ENCODE data around the gene COL25A1. TPM values are rescaled to one million over a fixed set of nuclear protein-coding genes. Genes with fewer than 3 reads are reported as not detected.

COL25A1 gene
- total RNA-seq, 1 donor from 2014 or later = 4.3 TPM

- Histone ChIP-seq H3K27me3 (ENCODE audit: control insufficient read depth, insufficient read depth, low read length) (no peaks in the 10 kb centered on the region), H3K4me3 (ENCODE audit: low read depth, low read length) (no peak overlapping the region), H3K36me3 (ENCODE audit: control insufficient read depth, insufficient read depth, low read length) (no peaks in the 10 kb centered on the region)
- TF ChIP-seq, protein P1, sequence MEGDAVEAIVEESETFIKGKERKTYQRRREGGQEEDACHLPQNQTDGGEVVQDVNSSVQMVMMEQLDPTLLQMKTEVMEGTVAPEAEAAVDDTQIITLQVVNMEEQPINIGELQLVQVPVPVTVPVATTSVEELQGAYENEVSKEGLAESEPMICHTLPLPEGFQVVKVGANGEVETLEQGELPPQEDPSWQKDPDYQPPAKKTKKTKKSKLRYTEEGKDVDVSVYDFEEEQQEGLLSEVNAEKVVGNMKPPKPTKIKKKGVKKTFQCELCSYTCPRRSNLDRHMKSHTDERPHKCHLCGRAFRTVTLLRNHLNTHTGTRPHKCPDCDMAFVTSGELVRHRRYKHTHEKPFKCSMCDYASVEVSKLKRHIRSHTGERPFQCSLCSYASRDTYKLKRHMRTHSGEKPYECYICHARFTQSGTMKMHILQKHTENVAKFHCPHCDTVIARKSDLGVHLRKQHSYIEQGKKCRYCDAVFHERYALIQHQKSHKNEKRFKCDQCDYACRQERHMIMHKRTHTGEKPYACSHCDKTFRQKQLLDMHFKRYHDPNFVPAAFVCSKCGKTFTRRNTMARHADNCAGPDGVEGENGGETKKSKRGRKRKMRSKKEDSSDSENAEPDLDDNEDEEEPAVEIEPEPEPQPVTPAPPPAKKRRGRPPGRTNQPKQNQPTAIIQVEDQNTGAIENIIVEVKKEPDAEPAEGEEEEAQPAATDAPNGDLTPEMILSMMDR (IDR thresholded peaks at IDR 0.05; ENCODE audit: insufficient read depth, low read length, poor library complexity, severe bottlenecking) = no peak
- DNase-seq (ENCODE audit: low read depth) = no peak
Observed at GRCh38 chr4:109157696-109158095, 144.8 kb downstream of the COL25A1 start.

GRCh38 chr4:109157205-109157604, 145.3 kb downstream of the COL25A1 start:
- DNase-seq (ENCODE audit: low read depth) = no peak
- Histone ChIP-seq H3K36me3 (ENCODE audit: control insufficient read depth, insufficient read depth, low read length) (no peaks in the 10 kb centered on the region), H3K4me3 (ENCODE audit: low read depth, low read length) (no peak overlapping the region), H3K27me3 (ENCODE audit: control insufficient read depth, insufficient read depth, low read length) (no peaks in the 10 kb centered on the region)
- TF ChIP-seq, protein P1 (IDR thresholded peaks at IDR 0.05; ENCODE audit: insufficient read depth, low read length, poor library complexity, severe bottlenecking) = no peak

DNA sequence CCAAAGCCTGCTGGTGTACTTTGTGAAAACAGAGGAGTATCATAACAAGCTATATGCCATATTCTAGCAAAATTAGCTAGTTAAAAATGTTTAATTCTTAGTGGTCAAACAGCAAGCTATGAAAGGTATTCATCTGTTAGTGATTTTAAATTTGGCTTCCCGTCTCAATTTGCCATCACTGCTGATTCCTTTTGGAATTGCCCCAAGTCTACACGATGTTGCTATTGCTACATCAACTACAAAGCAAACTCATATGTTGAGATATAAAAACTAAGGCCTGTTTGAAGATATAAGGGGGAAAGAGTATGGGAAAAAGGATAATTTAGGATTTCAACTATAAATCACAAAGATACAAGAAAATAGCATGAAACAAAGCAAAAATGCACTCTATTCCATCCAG, 146.1 kb downstream of the COL25A1 start:
- H3K27me3 ChIP-seq (ENCODE audit: control insufficient read depth, insufficient read depth, low read length) = no peaks in the 10 kb centered on the region
- no peak for DNase-seq (ENCODE audit: low read depth)

DNA sequence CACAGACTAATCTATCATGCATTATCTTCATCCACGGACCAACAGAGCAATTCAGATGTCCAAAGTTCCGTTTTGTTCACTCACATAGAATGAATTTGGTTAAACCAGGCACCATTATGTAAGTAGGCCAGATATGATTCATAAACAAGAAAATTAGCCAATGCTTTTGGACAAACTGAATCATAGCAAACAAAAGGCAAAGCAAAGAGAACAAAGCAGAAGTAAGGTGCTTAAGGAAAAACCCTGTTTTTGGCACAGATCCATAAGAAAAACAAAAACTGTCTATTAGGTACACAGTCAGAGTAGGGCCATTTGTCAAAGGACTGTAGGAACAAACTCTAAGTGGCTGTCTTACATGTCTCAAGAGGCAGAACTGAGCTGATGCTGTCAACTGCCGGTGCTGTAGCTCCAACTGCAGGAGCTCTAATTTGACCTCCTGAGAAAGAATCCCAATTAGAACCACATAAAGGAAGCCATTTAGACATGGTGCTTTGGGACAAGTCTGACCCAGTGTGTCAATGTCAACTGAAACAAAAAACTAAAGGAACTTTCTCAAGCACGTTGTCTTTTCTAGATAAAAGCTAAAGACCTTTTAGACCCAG, 146.7 kb downstream of the COL25A1 start:
- Histone ChIP-seq H3K27me3 (ENCODE audit: control insufficient read depth, insufficient read depth, low read length) (no peaks in the 10 kb centered on the region), H3K36me3 (ENCODE audit: control insufficient read depth, insufficient read depth, low read length) (no peaks in the 10 kb centered on the region), H3K4me3 (ENCODE audit: low read depth, low read length) (no peak overlapping the region)
- TF ChIP-seq, protein P1 (IDR thresholded peaks at IDR 0.05; ENCODE audit: insufficient read depth, low read length, poor library complexity, severe bottlenecking) = no peak
- no peak for DNase-seq (ENCODE audit: low read depth)

More for the DNA sequence above, 146.1 kb downstream of the COL25A1 start:
- Histone ChIP-seq H3K36me3 (ENCODE audit: control insufficient read depth, insufficient read depth, low read length) (no peaks in the 10 kb centered on the region), H3K4me3 (ENCODE audit: low read depth, low read length) (no peak overlapping the region)
- TF ChIP-seq, protein P1 (IDR thresholded peaks at IDR 0.05; ENCODE audit: insufficient read depth, low read length, poor library complexity, severe bottlenecking) = no peak

DNA sequence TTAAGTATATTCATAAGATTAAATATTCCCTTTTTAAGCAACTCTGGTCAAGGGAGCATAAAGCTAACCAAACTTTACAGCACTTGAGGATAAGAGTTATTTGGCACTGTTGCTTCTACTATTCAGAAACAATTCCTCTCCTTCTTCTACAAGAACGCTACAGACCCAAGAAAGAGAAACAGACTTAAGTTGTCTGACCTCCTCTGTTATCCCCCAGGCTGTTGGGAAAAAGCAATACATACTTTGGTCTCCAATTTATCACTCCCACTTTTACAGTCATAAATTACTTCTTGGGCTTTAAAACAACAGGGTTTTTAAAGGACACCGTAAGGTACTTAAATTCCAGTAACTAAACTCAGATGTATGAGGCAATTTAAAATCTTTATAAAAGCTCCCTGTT, 147.4 kb downstream of the COL25A1 start:
- H3K27me3 ChIP-seq (ENCODE audit: control insufficient read depth, insufficient read depth, low read length) = no peaks in the 10 kb centered on the region
- no peak for DNase-seq (ENCODE audit: low read depth)
- no peak overlapping the region for H3K4me3 ChIP-seq (ENCODE audit: low read depth, low read length)
- TF ChIP-seq, protein P1 (IDR thresholded peaks at IDR 0.05; ENCODE audit: insufficient read depth, low read length, poor library complexity, severe bottlenecking) = no peak
- no peaks in the 10 kb centered on the region for H3K36me3 ChIP-seq (ENCODE audit: control insufficient read depth, insufficient read depth, low read length)

GRCh38 chr4:109154424-109154823, 148.0 kb downstream of the COL25A1 start:
- TF ChIP-seq, protein P1 (IDR thresholded peaks at IDR 0.05; ENCODE audit: insufficient read depth, low read length, poor library complexity, severe bottlenecking) = no peak
- Histone ChIP-seq H3K36me3 (ENCODE audit: control insufficient read depth, insufficient read depth, low read length) (no peaks in the 10 kb centered on the region), H3K27me3 (ENCODE audit: control insufficient read depth, insufficient read depth, low read length) (no peaks in the 10 kb centered on the region), H3K4me3 (ENCODE audit: low read depth, low read length) (no peak overlapping the region)
- no peak for DNase-seq (ENCODE audit: low read depth)
